HEK293 (cell line): Measurements from ENCODE around the gene TMEM121B.

Experiments
- CTCF ChIA-PET: fragments of 350-600 bp; formaldehyde crosslinking; extraction: SDS; loops from one replicate; lab custom pipeline; 2021; ENCODE audit warnings: antibody characterized with exemption; lab: Yijun Ruan, JAX
- POLR2A ChIA-PET: fragments of 300-600 bp; formaldehyde crosslinking; extraction: SDS; loops from one replicate; lab custom pipeline; 2020; ENCODE audit warnings: antibody characterized with exemption, inconsistent platforms; lab: Yijun Ruan, JAX
- H3K27ac ChIP-seq: fragments of 200-500 bp; sonication (Bioruptor generic); 2 replicates; pipeline ENCODE4 v1.5.1; 2014; ENCODE audit warnings: low read depth, low read length, control low read depth, inconsistent platforms; ENCODE audit errors: extremely low read depth
- H3K36me3 ChIP-seq, 2 experiments: fragments of 200-500 bp in 1 of 2; sonication (Bioruptor generic) in 1 of 2; 1 replicate in 1 of 2; 2 replicates in 1 of 2; pipeline ENCODE4 v1.5.1; 2014 to 2017; ENCODE audit warnings: inconsistent platforms in 2 of 2, low read length in 2 of 2; ENCODE audit not compliant: control insufficient read depth in 2 of 2, insufficient read depth in 1 of 2
- H3K4me1 ChIP-seq: fragments of 200-500 bp; sonication (Bioruptor generic); 2 replicates; pipeline ENCODE4 v1.5.1; 2014; ENCODE audit warnings: mild to moderate bottlenecking, low read length, inconsistent platforms; ENCODE audit not compliant: control insufficient read depth, insufficient read depth
- H3K4me3 ChIP-seq: 2 replicates; pipeline ENCODE4 v1.5.1; 2011; ENCODE audit warnings: low read depth, mild to moderate bottlenecking, control low read depth, low read length, moderate library complexity
- H3K9me3 ChIP-seq: fragments of 200-500 bp; sonication (Bioruptor generic); 2 replicates; pipeline ENCODE4 v1.5.1; 2014; ENCODE audit warnings: low read depth, low read length, inconsistent platforms; ENCODE audit not compliant: control insufficient read depth, insufficient read depth
- HOXC10 ChIP-seq: sonication (generic); formaldehyde crosslinking; IDR thresholded peaks from 2 replicates; pipeline ENCODE4 v1.8.1; 2023; ENCODE audit warnings: mild to moderate bottlenecking, missing genetic modification reagents
- HOXD13 ChIP-seq: sonication (generic); formaldehyde crosslinking; IDR thresholded peaks from 2 replicates; pipeline ENCODE4 v1.8.0; 2022; ENCODE audit warnings: missing genetic modification reagents, borderline replicate concordance
- KLF16 ChIP-seq: fragments of 450-650 bp; formaldehyde crosslinking; IDR thresholded peaks from 2 replicates; pipeline ENCODE4 v1.5.1; 2017; ENCODE audit warnings: missing biosample characterization, missing genetic modification characterization
- SCRT1 ChIP-seq: fragments of 450-650 bp; formaldehyde crosslinking; IDR thresholded peaks from 2 replicates; pipeline ENCODE4 v1.5.1; 2016; ENCODE audit warnings: missing biosample characterization, missing genetic modification characterization, borderline replicate concordance
- ZFP69B ChIP-seq: fragments of 450-650 bp; formaldehyde crosslinking; IDR thresholded peaks from 2 replicates; pipeline ENCODE4 v1.5.1; 2016; ENCODE audit warnings: missing biosample characterization, missing genetic modification characterization
- ZNF121 ChIP-seq: fragments of 450-650 bp; formaldehyde crosslinking; IDR thresholded peaks from 2 replicates; pipeline ENCODE4 v1.5.1; 2016; ENCODE audit warnings: missing biosample characterization, missing genetic modification characterization
- ZNF146 ChIP-seq: fragments of 450-650 bp; formaldehyde crosslinking; IDR thresholded peaks from 2 replicates; pipeline ENCODE4 v1.5.1; 2016; ENCODE audit warnings: missing biosample characterization, missing genetic modification characterization
- ZNF19 ChIP-seq: fragments of 450-650 bp; formaldehyde crosslinking; IDR thresholded peaks from 2 replicates; pipeline ENCODE4; 2016; ENCODE audit warnings: missing biosample characterization, missing genetic modification characterization, low read depth
- ZNF2 ChIP-seq: fragments of 450-650 bp; formaldehyde crosslinking; IDR thresholded peaks from 2 replicates; pipeline ENCODE4 v1.5.1; 2016; ENCODE audit warnings: missing biosample characterization, missing genetic modification characterization
- ZNF274 ChIP-seq, 2 experiments: fragments of 200-500 bp in 1 of 2; fragments of 450-650 bp in 1 of 2; sonication (Bioruptor generic) in 1 of 2; formaldehyde crosslinking in 1 of 2; IDR thresholded peaks; 2 replicates each; pipeline versions ENCODE4 v1.5.1 to v1.6.1; 2014 to 2016; ENCODE audit warnings: borderline replicate concordance in 1 of 2, inconsistent platforms in 1 of 2, low read length in 1 of 2, missing biosample characterization in 1 of 2, missing genetic modification characterization in 1 of 2
- ZNF366 ChIP-seq: fragments of 450-650 bp; formaldehyde crosslinking; conservative IDR thresholded peaks from 2 replicates; pipeline ENCODE4 v1.5.1; 2016; ENCODE audit warnings: missing biosample characterization, missing genetic modification characterization
- ZNF416 ChIP-seq: fragments of 450-650 bp; formaldehyde crosslinking; IDR thresholded peaks from 2 replicates; pipeline ENCODE4 v1.5.1; 2016; ENCODE audit warnings: missing biosample characterization, missing genetic modification characterization
- ZNF560 ChIP-seq: fragments of 450-650 bp; formaldehyde crosslinking; IDR thresholded peaks from 2 replicates; pipeline ENCODE4 v1.5.1; 2017; ENCODE audit warnings: missing biosample characterization, missing genetic modification characterization, borderline replicate concordance
- ZNF654 ChIP-seq: fragments of 450-650 bp; formaldehyde crosslinking; IDR thresholded peaks from 2 replicates; pipeline ENCODE4 v1.5.1; 2016; ENCODE audit warnings: low read depth, missing biosample characterization, missing genetic modification characterization
- ZNF677 ChIP-seq: fragments of 450-650 bp; IDR thresholded peaks from 2 replicates; pipeline ENCODE4 v1.5.0; 2018; ENCODE audit warnings: missing biosample characterization, mild to moderate bottlenecking, missing genetic modification characterization, moderate library complexity
- ZNF791 ChIP-seq: fragments of 450-650 bp; formaldehyde crosslinking; IDR thresholded peaks from 2 replicates; pipeline ENCODE4 v1.5.1; 2016; ENCODE audit warnings: missing biosample characterization, missing genetic modification characterization
- ZSCAN30 ChIP-seq: fragments of 450-650 bp; IDR thresholded peaks from 2 replicates; pipeline ENCODE4 v1.5.1; 2018; ENCODE audit warnings: missing biosample characterization, mild to moderate bottlenecking, missing genetic modification characterization, moderate library complexity
- TF ChIP-seq, protein P1 (sequence below): fragments of 450-650 bp; formaldehyde crosslinking; IDR thresholded peaks from 2 replicates; pipeline ENCODE4 v1.5.1; 2016; ENCODE audit warnings: missing biosample characterization, missing genetic modification characterization
- TF ChIP-seq, protein P2 (sequence below): fragments of 450-650 bp; formaldehyde crosslinking; IDR thresholded peaks from 2 replicates; pipeline ENCODE4 v1.5.1; 2016; ENCODE audit warnings: missing biosample characterization, missing genetic modification characterization
- TF ChIP-seq, protein P3 (sequence below): fragments of 450-650 bp; formaldehyde crosslinking; IDR thresholded peaks from 2 replicates; pipeline ENCODE4 v1.5.1; 2016; ENCODE audit warnings: missing biosample characterization, missing genetic modification characterization, borderline replicate concordance
- TF ChIP-seq, protein P4 (sequence below): IDR thresholded peaks from 2 replicates; pipeline ENCODE4 v1.6.1; 2011; ENCODE audit warnings: mild to moderate bottlenecking, low read depth, low read length, borderline replicate concordance
- TF ChIP-seq, protein P5 (sequence below): fragments of 450-650 bp; formaldehyde crosslinking; conservative IDR thresholded peaks from 2 replicates; pipeline ENCODE4 v1.5.1; 2016; ENCODE audit warnings: low read depth, missing biosample characterization, missing genetic modification characterization
- TF ChIP-seq, protein P6 (sequence below): fragments of 450-650 bp; formaldehyde crosslinking; IDR thresholded peaks from 2 replicates; pipeline ENCODE4 v1.5.1; 2016; ENCODE audit warnings: missing biosample characterization, missing genetic modification characterization

Gene TMEM121B

DNA sequence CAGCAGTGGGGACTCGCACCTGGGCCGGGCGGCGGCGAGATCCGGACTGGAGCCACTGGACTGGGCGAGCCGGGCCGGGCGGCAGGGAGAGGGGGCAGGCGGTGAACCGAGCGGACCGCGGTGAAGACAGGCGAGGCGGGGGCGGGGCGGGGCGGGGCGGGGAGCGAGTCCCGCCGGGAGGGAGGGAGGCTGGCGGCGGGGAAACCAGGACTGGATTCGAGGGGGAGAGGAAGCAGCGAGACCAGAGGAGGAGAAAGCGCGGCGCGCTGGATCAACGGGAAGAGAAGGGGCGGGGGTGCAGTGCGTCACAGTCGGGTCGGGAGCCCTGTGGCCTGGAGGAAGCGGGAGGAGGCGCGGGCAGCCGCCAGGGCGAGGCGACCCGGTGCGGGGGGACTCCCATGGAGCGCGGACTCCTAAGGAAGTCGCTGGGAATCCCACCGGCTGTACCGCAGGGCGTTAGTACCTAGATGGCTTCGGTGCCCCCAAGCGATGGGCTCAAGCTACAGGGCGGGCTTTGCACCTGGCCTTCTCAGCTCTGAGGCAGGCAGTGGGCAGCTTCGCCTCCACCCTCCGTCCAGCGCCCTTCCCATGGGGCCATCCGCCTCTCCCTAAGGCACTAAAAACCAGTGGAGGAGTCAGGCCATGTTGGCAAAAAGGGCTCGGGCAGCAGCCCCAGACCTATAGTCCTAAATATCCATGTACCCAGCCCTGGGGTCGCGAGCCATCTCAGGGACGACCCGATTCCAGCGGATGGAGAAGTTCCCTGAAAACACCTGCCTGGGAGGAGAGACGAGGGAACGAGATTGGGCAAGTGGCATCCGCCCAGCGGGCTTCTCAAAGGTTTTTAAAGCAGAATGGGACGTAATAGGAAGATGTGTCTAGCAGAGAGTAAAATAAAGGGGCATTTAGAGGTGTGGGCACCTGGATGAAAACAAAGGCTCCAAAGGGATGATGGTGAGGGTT, at the start of gene TMEM121B:
Gene TMEM121B, minus strand, starts transcription at position 128 of the 963 bp plus-strand sequence. CDS start 233 bp downstream, outside the sequence.
- H3K36me3 ChIP-seq, result no peaks in the 10 kb centered on the region
- CTCF ChIA-PET, result interaction anchor here (1.6 kb wide), 1 partner anchor 51 kb away, joined by 7 read pairs; no protein-coding TSS in a partner anchor
- POLR2A ChIA-PET, result no interaction called here
- no peaks in the 10 kb centered on the region for H3K4me1 ChIP-seq
- H3K4me3 ChIP-seq, result peak within 1 kb of the TSS; percentile 57
- no peaks in the 10 kb centered on the region for H3K9me3 ChIP-seq
- H3K27ac ChIP-seq, result peak within 1 kb of the TSS; percentile 31; the same call in 1 of the 2 replicates
- peak; percentile 70; the same call in 1 of the 2 replicates for TF ChIP-seq ZFP69B (tag by site-specific recombination)
- TF ChIP-seq, protein P1, sequence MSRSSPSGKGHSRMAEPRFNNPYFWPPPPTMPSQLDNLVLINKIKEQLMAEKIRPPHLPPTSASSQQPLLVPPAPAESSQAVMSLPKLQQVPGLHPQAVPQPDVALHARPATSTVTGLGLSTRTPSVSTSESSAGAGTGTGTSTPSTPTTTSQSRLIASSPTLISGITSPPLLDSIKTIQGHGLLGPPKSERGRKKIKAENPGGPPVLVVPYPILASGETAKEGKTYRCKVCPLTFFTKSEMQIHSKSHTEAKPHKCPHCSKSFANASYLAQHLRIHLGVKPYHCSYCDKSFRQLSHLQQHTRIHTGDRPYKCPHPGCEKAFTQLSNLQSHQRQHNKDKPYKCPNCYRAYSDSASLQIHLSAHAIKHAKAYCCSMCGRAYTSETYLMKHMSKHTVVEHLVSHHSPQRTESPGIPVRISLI (tag by site-specific recombination), result no peak
- no peak for TF ChIP-seq ZNF274 (IDR thresholded peaks at IDR 0.05; ENCODE audit: low read length)
- no peak for TF ChIP-seq ZNF274 (tag by site-specific recombination; IDR thresholded peaks at IDR 0.05; ENCODE audit: borderline replicate concordance)
- TF ChIP-seq SCRT1 (tag by site-specific recombination), result no peak
- TF ChIP-seq ZNF654, result no peak
- TF ChIP-seq, protein P2, sequence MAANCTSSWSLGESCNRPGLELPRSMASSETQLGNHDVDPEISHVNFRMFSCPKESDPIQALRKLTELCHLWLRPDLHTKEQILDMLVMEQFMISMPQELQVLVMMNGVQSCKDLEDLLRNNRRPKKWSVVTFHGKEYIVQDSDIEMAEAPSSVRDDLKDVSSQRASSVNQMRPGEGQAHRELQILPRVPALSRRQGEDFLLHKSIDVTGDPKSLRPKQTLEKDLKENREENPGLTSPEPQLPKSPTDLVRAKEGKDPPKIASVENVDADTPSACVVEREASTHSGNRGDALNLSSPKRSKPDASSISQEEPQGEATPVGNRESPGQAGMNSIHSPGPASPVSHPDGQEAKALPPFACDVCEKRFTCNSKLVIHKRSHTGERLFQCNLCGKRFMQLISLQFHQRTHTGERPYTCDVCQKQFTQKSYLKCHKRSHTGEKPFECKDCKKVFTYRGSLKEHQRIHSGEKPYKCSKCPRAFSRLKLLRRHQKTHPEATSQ (tag by site-specific recombination), result peak; percentile 73; the same call in 1 of the 2 replicates
- peak; percentile 84 for TF ChIP-seq KLF16 (tag by site-specific recombination)
- TF ChIP-seq ZNF677 (tag by site-specific recombination), result no peak
- TF ChIP-seq, protein P3, sequence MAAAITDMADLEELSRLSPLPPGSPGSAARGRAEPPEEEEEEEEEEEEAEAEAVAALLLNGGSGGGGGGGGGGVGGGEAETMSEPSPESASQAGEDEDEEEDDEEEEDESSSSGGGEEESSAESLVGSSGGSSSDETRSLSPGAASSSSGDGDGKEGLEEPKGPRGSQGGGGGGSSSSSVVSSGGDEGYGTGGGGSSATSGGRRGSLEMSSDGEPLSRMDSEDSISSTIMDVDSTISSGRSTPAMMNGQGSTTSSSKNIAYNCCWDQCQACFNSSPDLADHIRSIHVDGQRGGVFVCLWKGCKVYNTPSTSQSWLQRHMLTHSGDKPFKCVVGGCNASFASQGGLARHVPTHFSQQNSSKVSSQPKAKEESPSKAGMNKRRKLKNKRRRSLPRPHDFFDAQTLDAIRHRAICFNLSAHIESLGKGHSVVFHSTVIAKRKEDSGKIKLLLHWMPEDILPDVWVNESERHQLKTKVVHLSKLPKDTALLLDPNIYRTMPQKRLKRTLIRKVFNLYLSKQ (tag by site-specific recombination), result no peak
- no peak for TF ChIP-seq ZSCAN30 (tag by site-specific recombination)
- TF ChIP-seq, protein P4, sequence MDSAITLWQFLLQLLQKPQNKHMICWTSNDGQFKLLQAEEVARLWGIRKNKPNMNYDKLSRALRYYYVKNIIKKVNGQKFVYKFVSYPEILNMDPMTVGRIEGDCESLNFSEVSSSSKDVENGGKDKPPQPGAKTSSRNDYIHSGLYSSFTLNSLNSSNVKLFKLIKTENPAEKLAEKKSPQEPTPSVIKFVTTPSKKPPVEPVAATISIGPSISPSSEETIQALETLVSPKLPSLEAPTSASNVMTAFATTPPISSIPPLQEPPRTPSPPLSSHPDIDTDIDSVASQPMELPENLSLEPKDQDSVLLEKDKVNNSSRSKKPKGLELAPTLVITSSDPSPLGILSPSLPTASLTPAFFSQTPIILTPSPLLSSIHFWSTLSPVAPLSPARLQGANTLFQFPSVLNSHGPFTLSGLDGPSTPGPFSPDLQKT, result no peak
- no peak for TF ChIP-seq ZNF560 (tag by site-specific recombination)
- TF ChIP-seq ZNF366 (tag by site-specific recombination), result peak; percentile 53; the same call in 1 of the 2 replicates
- no peak for TF ChIP-seq ZNF791
- TF ChIP-seq ZNF146, result no peak
- TF ChIP-seq ZNF416 (tag by site-specific recombination), result no peak
- TF ChIP-seq, protein P5, sequence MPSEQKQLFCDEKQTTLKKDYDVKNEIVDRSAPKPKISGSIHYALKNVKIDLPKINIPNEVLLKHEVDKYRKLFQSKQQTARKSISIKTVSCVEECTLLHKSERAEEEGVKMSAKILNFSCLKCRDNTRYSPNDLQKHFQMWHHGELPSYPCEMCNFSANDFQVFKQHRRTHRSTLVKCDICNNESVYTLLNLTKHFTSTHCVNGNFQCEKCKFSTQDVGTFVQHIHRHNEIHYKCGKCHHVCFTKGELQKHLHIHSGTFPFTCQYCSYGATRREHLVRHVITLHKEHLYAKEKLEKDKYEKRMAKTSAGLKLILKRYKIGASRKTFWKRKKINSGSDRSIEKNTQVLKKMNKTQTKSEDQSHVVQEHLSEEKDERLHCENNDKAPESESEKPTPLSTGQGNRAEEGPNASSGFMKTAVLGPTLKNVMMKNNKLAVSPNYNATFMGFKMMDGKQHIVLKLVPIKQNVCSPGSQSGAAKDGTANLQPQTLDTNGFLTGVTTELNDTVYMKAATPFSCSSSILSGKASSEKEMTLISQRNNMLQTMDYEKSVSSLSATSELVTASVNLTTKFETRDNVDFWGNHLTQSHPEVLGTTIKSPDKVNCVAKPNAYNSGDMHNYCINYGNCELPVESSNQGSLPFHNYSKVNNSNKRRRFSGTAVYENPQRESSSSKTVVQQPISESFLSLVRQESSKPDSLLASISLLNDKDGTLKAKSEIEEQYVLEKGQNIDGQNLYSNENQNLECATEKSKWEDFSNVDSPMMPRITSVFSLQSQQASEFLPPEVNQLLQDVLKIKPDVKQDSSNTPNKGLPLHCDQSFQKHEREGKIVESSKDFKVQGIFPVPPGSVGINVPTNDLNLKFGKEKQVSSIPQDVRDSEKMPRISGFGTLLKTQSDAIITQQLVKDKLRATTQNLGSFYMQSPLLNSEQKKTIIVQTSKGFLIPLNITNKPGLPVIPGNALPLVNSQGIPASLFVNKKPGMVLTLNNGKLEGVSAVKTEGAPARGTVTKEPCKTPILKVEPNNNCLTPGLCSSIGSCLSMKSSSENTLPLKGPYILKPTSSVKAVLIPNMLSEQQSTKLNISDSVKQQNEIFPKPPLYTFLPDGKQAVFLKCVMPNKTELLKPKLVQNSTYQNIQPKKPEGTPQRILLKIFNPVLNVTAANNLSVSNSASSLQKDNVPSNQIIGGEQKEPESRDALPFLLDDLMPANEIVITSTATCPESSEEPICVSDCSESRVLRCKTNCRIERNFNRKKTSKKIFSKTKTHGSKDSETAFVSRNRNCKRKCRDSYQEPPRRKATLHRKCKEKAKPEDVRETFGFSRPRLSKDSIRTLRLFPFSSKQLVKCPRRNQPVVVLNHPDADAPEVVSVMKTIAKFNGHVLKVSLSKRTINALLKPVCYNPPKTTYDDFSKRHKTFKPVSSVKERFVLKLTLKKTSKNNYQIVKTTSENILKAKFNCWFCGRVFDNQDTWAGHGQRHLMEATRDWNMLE, result 0 out of 2 replicates have a peak, but pooled peaks have one; percentile 13
- TF ChIP-seq ZNF121 (tag by site-specific recombination), result no peak
- no peak for TF ChIP-seq HOXC10 (CRISPR knock-in tag)
- TF ChIP-seq ZNF2 (tag by site-specific recombination), result no peak
- TF ChIP-seq ZNF19 (tag by site-specific recombination), result no peak
- TF ChIP-seq, protein P6, sequence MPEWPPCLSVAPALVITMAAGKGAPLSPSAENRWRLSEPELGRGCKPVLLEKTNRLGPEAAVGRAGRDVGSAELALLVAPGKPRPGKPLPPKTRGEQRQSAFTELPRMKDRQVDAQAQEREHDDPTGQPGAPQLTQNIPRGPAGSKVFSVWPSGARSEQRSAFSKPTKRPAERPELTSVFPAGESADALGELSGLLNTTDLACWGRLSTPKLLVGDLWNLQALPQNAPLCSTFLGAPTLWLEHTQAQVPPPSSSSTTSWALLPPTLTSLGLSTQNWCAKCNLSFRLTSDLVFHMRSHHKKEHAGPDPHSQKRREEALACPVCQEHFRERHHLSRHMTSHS (tag by site-specific recombination), result no peak
- TF ChIP-seq HOXD13 (CRISPR knock-in tag), result no peak
